ENCODE data around the gene KCNK10.

Gene KCNK10

GRCh38 chr14:88333036-88333435 is 10.0 kb upstream of the KCNK10 start:
- Histone ChIP-seq H3K9ac (ENCODE audit: low read depth, low read length) (no peak overlapping the region), H3K9me3 (ENCODE audit: control insufficient read depth, insufficient read depth, low read length) (no peaks in the 10 kb centered on the region), H3K4me3 (ENCODE audit: low read depth, low read length) (no peak overlapping the region), H3K4me1 (ENCODE audit: control insufficient read depth, insufficient read depth, low read length) (no peaks in the 10 kb centered on the region), H3K36me3 (ENCODE audit: control insufficient read depth, insufficient read depth, low read length) (no peaks in the 10 kb centered on the region), H3K27me3 (ENCODE audit: control insufficient read depth, insufficient read depth, low read length) (peaks cover 23% of the 10 kb centered on the region)

GRCh38 chr14:88327497-88327896 is 4.4 kb upstream of the KCNK10 start:
- Histone ChIP-seq H3K36me3 (ENCODE audit: control insufficient read depth, insufficient read depth, low read length) (no peaks in the 10 kb centered on the region), H3K9me3 (ENCODE audit: control insufficient read depth, insufficient read depth, low read length) (no peaks in the 10 kb centered on the region), H3K4me1 (ENCODE audit: control insufficient read depth, insufficient read depth, low read length) (no peaks in the 10 kb centered on the region), H3K4me3 (ENCODE audit: low read depth, low read length) (no peak overlapping the region), H3K27me3 (ENCODE audit: control insufficient read depth, insufficient read depth, low read length) (peaks cover 75% of the 10 kb centered on the region), H3K9ac (ENCODE audit: low read depth, low read length) (no peak overlapping the region)

- peaks cover 84% of the 10 kb centered on the region for H3K27me3 ChIP-seq (ENCODE audit: control insufficient read depth, insufficient read depth, low read length)
- peak overlapping the region; percentile 53 for H3K4me3 ChIP-seq (ENCODE audit: low read depth, low read length)
- H3K36me3 ChIP-seq (ENCODE audit: control insufficient read depth, insufficient read depth, low read length) = no peaks in the 10 kb centered on the region
- no peak overlapping the region for H3K9ac ChIP-seq (ENCODE audit: low read depth, low read length)
- no peaks in the 10 kb centered on the region for H3K9me3 ChIP-seq (ENCODE audit: control insufficient read depth, insufficient read depth, low read length)
- no peaks in the 10 kb centered on the region for H3K4me1 ChIP-seq (ENCODE audit: control insufficient read depth, insufficient read depth, low read length)
These were observed 3.5 kb upstream of the KCNK10 start for GRCh38 chr14:88326352-88327103.

DNA sequence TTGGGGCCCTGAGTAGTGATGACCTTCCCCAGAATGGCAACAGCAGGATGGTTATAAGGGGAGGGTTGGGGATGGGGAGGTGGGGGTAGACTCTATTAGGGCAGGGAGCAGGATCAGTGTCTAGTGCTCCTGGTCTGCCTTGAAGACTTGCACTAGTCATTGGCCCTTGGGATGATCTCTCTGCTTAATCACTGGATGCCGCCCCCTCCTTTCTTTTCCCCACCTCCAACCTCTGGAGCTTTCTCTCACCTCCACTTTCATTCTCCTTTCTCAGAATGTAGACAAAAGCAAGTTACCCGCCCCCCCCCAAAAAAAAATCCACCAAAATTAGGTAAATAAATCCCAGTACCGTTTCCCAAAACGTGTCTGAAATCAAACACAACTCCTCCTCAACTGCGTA is 2.8 kb upstream of the KCNK10 start:
- H3K36me3 ChIP-seq (ENCODE audit: control insufficient read depth, insufficient read depth, low read length) = no peaks in the 10 kb centered on the region
- H3K4me1 ChIP-seq (ENCODE audit: control insufficient read depth, insufficient read depth, low read length) = no peaks in the 10 kb centered on the region
- H3K9me3 ChIP-seq (ENCODE audit: control insufficient read depth, insufficient read depth, low read length) = no peaks in the 10 kb centered on the region
- peaks cover 91% of the 10 kb centered on the region for H3K27me3 ChIP-seq (ENCODE audit: control insufficient read depth, insufficient read depth, low read length)
- peak overlapping the region; percentile 53 for H3K4me3 ChIP-seq (ENCODE audit: low read depth, low read length)
- H3K9ac ChIP-seq (ENCODE audit: low read depth, low read length) = no peak overlapping the region

- Histone ChIP-seq H3K4me3 (ENCODE audit: low read depth, low read length) (no peak overlapping the region), H3K36me3 (ENCODE audit: control insufficient read depth, insufficient read depth, low read length) (no peaks in the 10 kb centered on the region), H3K27me3 (ENCODE audit: control insufficient read depth, insufficient read depth, low read length) (peaks cover 95% of the 10 kb centered on the region), H3K9me3 (ENCODE audit: control insufficient read depth, insufficient read depth, low read length) (no peaks in the 10 kb centered on the region), H3K9ac (ENCODE audit: low read depth, low read length) (no peak overlapping the region), H3K4me1 (ENCODE audit: control insufficient read depth, insufficient read depth, low read length) (no peaks in the 10 kb centered on the region)
These were observed 1.9 kb upstream of the KCNK10 start for GRCh38 chr14:88324930-88325329.

DNA sequence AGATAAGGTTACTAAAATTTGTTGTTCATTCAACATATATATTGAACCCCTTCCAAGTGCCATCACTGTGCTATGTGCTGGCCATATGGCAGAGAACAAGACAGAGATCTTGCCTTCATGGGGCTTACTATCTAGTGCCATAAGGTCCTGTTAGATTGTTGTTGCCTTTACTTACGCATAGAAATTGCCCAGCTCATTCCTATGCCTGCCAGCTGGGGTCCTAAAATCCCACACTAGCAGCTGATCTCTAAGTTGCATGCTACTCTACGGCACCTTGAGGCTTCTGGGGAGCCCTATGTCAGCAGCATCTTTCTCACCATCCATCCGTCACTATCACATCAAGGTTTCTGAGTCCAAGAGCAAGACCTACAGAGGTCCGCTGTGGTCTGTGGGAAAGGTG is 1.4 kb upstream of the KCNK10 start:
- Histone ChIP-seq H3K9me3 (ENCODE audit: control insufficient read depth, insufficient read depth, low read length) (no peaks in the 10 kb centered on the region), H3K4me3 (ENCODE audit: low read depth, low read length) (peak overlapping the region; percentile 68), H3K36me3 (ENCODE audit: control insufficient read depth, insufficient read depth, low read length) (no peaks in the 10 kb centered on the region), H3K9ac (ENCODE audit: low read depth, low read length) (no peak overlapping the region), H3K4me1 (ENCODE audit: control insufficient read depth, insufficient read depth, low read length) (no peaks in the 10 kb centered on the region), H3K27me3 (ENCODE audit: control insufficient read depth, insufficient read depth, low read length) (peaks cover 95% of the 10 kb centered on the region)

GRCh38 chr14:88323523-88324199 is 592 bp upstream of the KCNK10 start:
- H3K4me3 ChIP-seq (ENCODE audit: low read depth, low read length) = peak overlapping the region; percentile 68
- H3K9ac ChIP-seq (ENCODE audit: low read depth, low read length) = peak overlapping the region; percentile 17
- no peaks in the 10 kb centered on the region for H3K4me1 ChIP-seq (ENCODE audit: control insufficient read depth, insufficient read depth, low read length)
- H3K9me3 ChIP-seq (ENCODE audit: control insufficient read depth, insufficient read depth, low read length) = no peaks in the 10 kb centered on the region
- H3K36me3 ChIP-seq (ENCODE audit: control insufficient read depth, insufficient read depth, low read length) = no peaks in the 10 kb centered on the region
- peaks cover 96% of the 10 kb centered on the region for H3K27me3 ChIP-seq (ENCODE audit: control insufficient read depth, insufficient read depth, low read length)

GRCh38 chr14:88322504-88323085 is 474 bp downstream of the KCNK10 start:
- H3K9ac ChIP-seq (ENCODE audit: low read depth, low read length) = no peak overlapping the region
- H3K27me3 ChIP-seq (ENCODE audit: control insufficient read depth, insufficient read depth, low read length) = peaks cover 90% of the 10 kb centered on the region
- H3K9me3 ChIP-seq (ENCODE audit: control insufficient read depth, insufficient read depth, low read length) = no peaks in the 10 kb centered on the region
- no peaks in the 10 kb centered on the region for H3K4me1 ChIP-seq (ENCODE audit: control insufficient read depth, insufficient read depth, low read length)
- H3K4me3 ChIP-seq (ENCODE audit: low read depth, low read length) = peak overlapping the region; percentile 68
- no peaks in the 10 kb centered on the region for H3K36me3 ChIP-seq (ENCODE audit: control insufficient read depth, insufficient read depth, low read length)

GRCh38 chr14:88321692-88322503 is 1.2 kb downstream of the KCNK10 start:
- H3K36me3 ChIP-seq (ENCODE audit: control insufficient read depth, insufficient read depth, low read length) = no peaks in the 10 kb centered on the region

DNA sequence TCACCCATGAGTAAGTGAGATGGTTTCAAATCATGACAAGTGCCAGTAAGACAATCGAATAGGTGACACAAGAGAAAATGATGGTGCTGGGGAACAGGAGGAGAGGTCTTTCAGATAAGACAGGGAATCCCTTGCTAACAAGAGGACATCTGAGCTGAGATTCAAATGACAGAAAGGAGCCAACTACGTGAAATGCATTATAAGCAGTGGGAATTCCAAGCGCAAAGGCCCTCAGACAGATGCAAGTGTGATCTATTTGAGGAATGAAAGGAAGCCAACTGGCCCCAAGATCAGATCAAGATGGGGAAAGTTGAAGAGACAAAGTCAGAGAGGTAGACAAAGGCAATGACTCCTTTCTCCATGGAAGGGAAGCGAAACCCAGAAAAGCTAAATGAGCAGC is 4.7 kb downstream of the KCNK10 start:
- Histone ChIP-seq H3K4me1 (ENCODE audit: control insufficient read depth, insufficient read depth, low read length) (no peaks in the 10 kb centered on the region), H3K27me3 (ENCODE audit: control insufficient read depth, insufficient read depth, low read length) (peaks cover 51% of the 10 kb centered on the region), H3K9me3 (ENCODE audit: control insufficient read depth, insufficient read depth, low read length) (no peaks in the 10 kb centered on the region), H3K4me3 (ENCODE audit: low read depth, low read length) (no peak overlapping the region), H3K9ac (ENCODE audit: low read depth, low read length) (no peak overlapping the region), H3K36me3 (ENCODE audit: control insufficient read depth, insufficient read depth, low read length) (no peaks in the 10 kb centered on the region)

More at GRCh38 chr14:88321692-88322503, 1.2 kb downstream of the KCNK10 start:
- no peak overlapping the region for H3K9ac ChIP-seq (ENCODE audit: low read depth, low read length)
- H3K4me1 ChIP-seq (ENCODE audit: control insufficient read depth, insufficient read depth, low read length) = no peaks in the 10 kb centered on the region
- peaks cover 85% of the 10 kb centered on the region for H3K27me3 ChIP-seq (ENCODE audit: control insufficient read depth, insufficient read depth, low read length)
- peak overlapping the region; percentile 68 for H3K4me3 ChIP-seq (ENCODE audit: low read depth, low read length)
- H3K9me3 ChIP-seq (ENCODE audit: control insufficient read depth, insufficient read depth, low read length) = no peaks in the 10 kb centered on the region

- no peaks in the 10 kb centered on the region for H3K9me3 ChIP-seq (ENCODE audit: control insufficient read depth, insufficient read depth, low read length)
- peaks cover 35% of the 10 kb centered on the region for H3K27me3 ChIP-seq (ENCODE audit: control insufficient read depth, insufficient read depth, low read length)
- H3K9ac ChIP-seq (ENCODE audit: low read depth, low read length) = no peak overlapping the region
- H3K36me3 ChIP-seq (ENCODE audit: control insufficient read depth, insufficient read depth, low read length) = no peaks in the 10 kb centered on the region
- no peak overlapping the region for H3K4me3 ChIP-seq (ENCODE audit: low read depth, low read length)
- no peaks in the 10 kb centered on the region for H3K4me1 ChIP-seq (ENCODE audit: control insufficient read depth, insufficient read depth, low read length)
These were observed 6.5 kb downstream of the KCNK10 start for GRCh38 chr14:88316521-88316920.
